DND-41 (cell line): ENCODE measurements around the gene DEK.
A peak's percentile ranks its signal among the peaks of the same experiment; 100 is the strongest.

Source experiments
- ATAC-seq: fragments of 200-7000 bp; cut with Tn5 transposase; 3 replicates; pipeline ENCODE4 v1.9.1; 2021; ENCODE audit warnings: low read depth; ENCODE audit not compliant: insufficient read depth
- DNase-seq: peaks from one replicate; pipeline ENCODE4 v3.0.0-alpha.2; 2020
- H2AFZ ChIP-seq: 2 replicates; pipeline ENCODE4 v1.6.0; 2012; ENCODE audit warnings: low read depth, low read length
- H3K27ac ChIP-seq: 2 replicates; pipeline ENCODE4 v1.5.1; 2012; ENCODE audit warnings: low read length, inconsistent platforms
- H3K27me3 ChIP-seq: fragments of 200-600 bp; sonication (generic); 2 replicates; pipeline ENCODE4 v1.6.0; 2012; ENCODE audit warnings: low read length, mild to moderate bottlenecking, inconsistent platforms; ENCODE audit not compliant: insufficient read depth, poor library complexity
- H3K36me3 ChIP-seq: 2 replicates; pipeline ENCODE4 v1.5.1; 2012; ENCODE audit warnings: low read length, inconsistent platforms; ENCODE audit not compliant: insufficient read depth
- H3K4me1 ChIP-seq: 2 replicates; pipeline ENCODE4 v1.5.1; 2012; ENCODE audit warnings: mild to moderate bottlenecking, low read length; ENCODE audit not compliant: insufficient read depth
- H3K4me2 ChIP-seq: 2 replicates; pipeline ENCODE4 v1.6.0; 2012; ENCODE audit warnings: mild to moderate bottlenecking, moderate library complexity, low read length, inconsistent platforms; ENCODE audit not compliant: insufficient read depth
- H3K4me3 ChIP-seq, 2 experiments: fragments of 200-600 bp in 1 of 2; shearing (Covaris generic) in 1 of 2; 2 replicates each; pipeline ENCODE4 v1.5.1; 2012 to 2016; ENCODE audit warnings: inconsistent platforms in 2 of 2, low read length in 2 of 2, mild to moderate bottlenecking in 2 of 2, low read depth in 1 of 2, moderate library complexity in 1 of 2
- H3K79me2 ChIP-seq: 2 replicates; pipeline ENCODE4 v1.6.0; 2012; ENCODE audit warnings: low read length, inconsistent platforms; ENCODE audit not compliant: insufficient read depth
- H3K9ac ChIP-seq: 2 replicates; pipeline ENCODE4 v1.6.0; 2012; ENCODE audit warnings: low read depth, mild to moderate bottlenecking, inconsistent platforms, low read length, moderate library complexity
- H3K9me3 ChIP-seq: 2 replicates; pipeline ENCODE4 v1.5.1; 2012; ENCODE audit warnings: low read length, moderate library complexity, mild to moderate bottlenecking, inconsistent platforms; ENCODE audit not compliant: insufficient read depth, severe bottlenecking
- H4K20me1 ChIP-seq: 2 replicates; pipeline ENCODE4 v1.6.0; 2012; ENCODE audit warnings: low read length; ENCODE audit not compliant: insufficient read depth
- CTCF ChIP-seq: IDR thresholded peaks from 2 replicates; pipeline ENCODE4 v1.5.1; 2012; ENCODE audit warnings: borderline replicate concordance, low read length, moderate library complexity, mild to moderate bottlenecking; ENCODE audit not compliant: poor library complexity, severe bottlenecking; ENCODE audit errors: extremely low read depth
- EZH2 ChIP-seq: IDR thresholded peaks from 3 replicates; pipeline ENCODE4 v1.6.1; 2012; ENCODE audit warnings: borderline replicate concordance, low read depth, mild to moderate bottlenecking, moderate library complexity, low read length, inconsistent platforms; ENCODE audit not compliant: severe bottlenecking

Gene DEK

GRCh38 chr6:18243302-18243893 is 20.9 kb downstream of the DEK start:
- H3K9ac ChIP-seq: no peak overlapping the region
- H3K4me1 ChIP-seq: no peaks in the 10 kb centered on the region
- no peak for DNase-seq
- TF ChIP-seq CTCF (no peak), EZH2 (no peak)
- H2AFZ ChIP-seq: no peak overlapping the region
- no peak for ATAC-seq
- no peak overlapping the region for H3K27ac ChIP-seq
- H3K9me3 ChIP-seq: no peaks in the 10 kb centered on the region
- H3K36me3 ChIP-seq: peaks cover 100% of the 10 kb centered on the region
- H3K4me3 ChIP-seq: no peak overlapping the region
- peaks cover 71% of the 10 kb centered on the region for H4K20me1 ChIP-seq
- no peaks in the 10 kb centered on the region for H3K27me3 ChIP-seq
- H3K79me2 ChIP-seq: peaks cover 100% of the 10 kb centered on the region
- H3K4me2 ChIP-seq: no peak overlapping the region

GRCh38 chr6:18242062-18242851 is 22.1 kb downstream of the DEK start:
- Histone ChIP-seq H3K27ac (no peak overlapping the region), H3K79me2 (peaks cover 100% of the 10 kb centered on the region), H3K4me2 (no peak overlapping the region), H3K9me3 (no peaks in the 10 kb centered on the region), H3K27me3 (no peaks in the 10 kb centered on the region), H3K9ac (no peak overlapping the region), H4K20me1 (peaks cover 65% of the 10 kb centered on the region), H3K36me3 (peaks cover 100% of the 10 kb centered on the region), H3K4me1 (no peaks in the 10 kb centered on the region), H2AFZ (no peak overlapping the region), H3K4me3 (no peak overlapping the region)
- no peak for TF ChIP-seq EZH2
- TF ChIP-seq CTCF: no peak
- no peak for DNase-seq
- no peak for ATAC-seq

- Histone ChIP-seq H3K4me3 (no peak overlapping the region), H3K9me3 (no peaks in the 10 kb centered on the region), H4K20me1 (peaks cover 63% of the 10 kb centered on the region), H3K79me2 (peaks cover 100% of the 10 kb centered on the region), H3K27me3 (no peaks in the 10 kb centered on the region), H2AFZ (no peak overlapping the region), H3K9ac (no peak overlapping the region), H3K27ac (no peak overlapping the region), H3K4me2 (no peak overlapping the region), H3K4me1 (no peaks in the 10 kb centered on the region), H3K36me3 (peaks cover 100% of the 10 kb centered on the region)
- DNase-seq (no peak), ATAC-seq (peak; percentile 59)
- TF ChIP-seq EZH2 (no peak), CTCF (no peak)
Observed at GRCh38 chr6:18241208-18242038, 22.9 kb downstream of the DEK start.
